Fibroblast of the conjunctiva (primary cell): Measurements from ENCODE around the gene MAPK8.
"Not testable (repeated sequence)": the region's sequence is repeated elsewhere in the genome, so short reads cannot be mapped to it uniquely, and the experiment has no call there.

Experiments used
- DNase-seq: peaks from one replicate; pipeline ENCODE4 v3.0.0-alpha.2; 2010; ENCODE audit warnings: low read depth

MAPK8 gene

DNA sequence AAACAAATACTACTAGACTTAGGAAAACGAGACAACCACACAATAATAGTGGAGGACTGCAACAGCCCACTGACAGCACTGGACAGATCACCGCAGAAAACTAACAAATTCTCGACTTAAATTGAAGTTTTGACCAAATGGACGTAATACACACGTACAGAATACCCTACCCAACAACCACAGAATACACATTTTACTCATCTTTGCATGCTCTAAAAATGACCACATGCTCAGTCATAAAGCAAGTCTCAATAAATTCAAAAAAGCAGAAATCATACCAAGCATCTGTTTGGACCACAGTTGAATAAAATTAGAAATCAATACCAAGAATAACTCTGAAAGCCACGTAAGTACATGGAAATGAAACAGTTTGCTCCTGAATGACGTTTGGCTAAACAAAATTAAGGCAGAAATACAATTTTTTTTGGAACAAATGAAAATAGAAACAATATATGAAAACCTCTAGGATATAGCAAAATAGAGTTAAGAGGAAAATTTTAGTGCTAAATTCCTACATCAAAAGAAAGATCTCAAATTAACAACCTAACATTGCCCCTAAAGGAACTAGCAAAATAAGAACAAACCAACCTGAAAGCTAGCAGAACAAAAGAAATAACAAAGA is 30.6 kb downstream of the MAPK8 start:
- DNase-seq, result no peak

GRCh38 chr10:48340734-48341133 is 34.3 kb downstream of the MAPK8 start:
- no peak for DNase-seq

DNA sequence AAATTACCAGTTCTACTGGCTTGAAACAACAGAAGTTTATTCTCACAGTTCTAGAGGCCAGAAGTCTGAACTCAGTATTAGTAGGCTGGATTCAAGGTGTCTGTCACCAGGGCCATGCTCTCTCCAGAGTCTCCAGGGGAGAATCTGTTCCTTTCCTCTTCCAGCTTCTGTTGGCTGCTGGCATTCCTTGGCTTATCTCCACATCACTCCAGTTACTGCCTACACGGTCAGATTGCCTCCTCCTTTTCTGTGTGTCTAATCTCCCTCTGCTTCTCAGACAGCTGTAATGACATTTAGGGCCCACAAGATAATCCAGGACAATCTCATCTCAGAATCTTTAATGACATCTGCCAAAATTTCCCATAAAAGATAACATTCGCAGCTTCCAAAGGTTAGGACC is 36.6 kb downstream of the MAPK8 start:
- DNase-seq, result no peak

- no peak for DNase-seq
Measured at GRCh38 chr10:48343921-48344598, 37.6 kb downstream of the MAPK8 start.

- not testable (repeated sequence) for DNase-seq
Measured at GRCh38 chr10:48346248-48346647, 39.8 kb downstream of the MAPK8 start.

GRCh38 chr10:48347539-48347938 is 41.1 kb downstream of the MAPK8 start:
- not testable (repeated sequence) for DNase-seq

DNA sequence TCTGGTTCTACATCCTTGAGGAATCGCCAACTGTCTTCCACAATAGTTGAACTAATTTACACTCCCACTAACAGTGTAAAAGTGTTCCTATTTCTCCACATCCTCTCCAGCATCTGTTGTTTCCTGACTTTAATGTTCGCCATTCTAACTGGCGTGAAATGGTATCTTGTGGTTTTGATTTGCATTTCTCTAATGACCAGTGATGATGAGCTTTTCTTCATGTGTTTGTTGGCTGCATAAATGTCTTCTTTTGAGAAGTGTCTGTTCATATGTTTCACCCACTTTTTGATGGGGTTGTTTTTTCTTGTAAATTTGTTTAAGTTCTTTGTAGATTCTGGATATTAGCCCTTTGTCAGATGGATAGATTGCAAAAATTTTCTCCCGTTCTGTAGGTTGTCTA is 41.5 kb downstream of the MAPK8 start:
- not testable (repeated sequence) for DNase-seq

DNA sequence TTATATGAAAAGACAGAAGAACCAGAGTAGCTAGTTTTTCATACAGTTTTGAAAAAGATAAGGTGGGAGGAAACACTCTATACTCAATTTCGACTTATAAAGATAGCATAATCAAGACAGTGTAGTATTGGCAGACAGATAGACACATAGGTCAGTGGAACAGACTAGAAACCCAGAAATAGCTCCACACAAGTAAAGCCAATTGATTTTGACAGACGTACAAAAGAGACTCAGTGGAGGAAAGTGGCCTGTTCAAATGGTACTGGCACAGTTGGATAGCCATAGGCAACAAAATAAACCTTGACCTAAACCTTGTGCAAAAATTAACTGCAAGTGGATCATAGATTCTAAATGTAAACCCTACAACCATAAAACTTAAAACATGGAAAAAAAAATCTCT is 46.8 kb downstream of the MAPK8 start:
- no peak for DNase-seq

- no peak for DNase-seq
Measured at GRCh38 chr10:48357631-48358030, 51.2 kb downstream of the MAPK8 start.

- DNase-seq, result no peak
Measured at GRCh38 chr10:48358162-48358561, 51.7 kb downstream of the MAPK8 start.

DNA sequence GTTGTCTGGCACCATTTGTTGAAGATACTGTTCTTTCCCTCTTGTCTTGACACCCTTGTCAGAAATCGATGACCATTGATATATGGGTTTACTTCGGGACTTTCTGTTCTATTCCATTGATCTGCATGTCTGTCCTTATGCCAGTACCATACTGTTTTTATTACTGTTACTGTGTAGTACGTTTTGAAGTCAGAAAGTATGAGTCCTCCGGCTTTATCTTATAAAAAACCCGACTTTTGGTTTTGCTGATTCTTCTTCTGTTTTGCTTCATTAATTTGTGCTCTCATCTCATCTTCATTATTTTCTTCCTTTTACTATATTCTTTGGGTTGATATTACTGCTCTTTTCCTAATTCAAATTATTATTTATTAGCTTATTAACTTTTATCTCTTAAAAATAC is 52.4 kb downstream of the MAPK8 start:
- no peak for DNase-seq

- DNase-seq, result no peak
Measured at GRCh38 chr10:48361176-48361575, 54.7 kb downstream of the MAPK8 start.

DNA sequence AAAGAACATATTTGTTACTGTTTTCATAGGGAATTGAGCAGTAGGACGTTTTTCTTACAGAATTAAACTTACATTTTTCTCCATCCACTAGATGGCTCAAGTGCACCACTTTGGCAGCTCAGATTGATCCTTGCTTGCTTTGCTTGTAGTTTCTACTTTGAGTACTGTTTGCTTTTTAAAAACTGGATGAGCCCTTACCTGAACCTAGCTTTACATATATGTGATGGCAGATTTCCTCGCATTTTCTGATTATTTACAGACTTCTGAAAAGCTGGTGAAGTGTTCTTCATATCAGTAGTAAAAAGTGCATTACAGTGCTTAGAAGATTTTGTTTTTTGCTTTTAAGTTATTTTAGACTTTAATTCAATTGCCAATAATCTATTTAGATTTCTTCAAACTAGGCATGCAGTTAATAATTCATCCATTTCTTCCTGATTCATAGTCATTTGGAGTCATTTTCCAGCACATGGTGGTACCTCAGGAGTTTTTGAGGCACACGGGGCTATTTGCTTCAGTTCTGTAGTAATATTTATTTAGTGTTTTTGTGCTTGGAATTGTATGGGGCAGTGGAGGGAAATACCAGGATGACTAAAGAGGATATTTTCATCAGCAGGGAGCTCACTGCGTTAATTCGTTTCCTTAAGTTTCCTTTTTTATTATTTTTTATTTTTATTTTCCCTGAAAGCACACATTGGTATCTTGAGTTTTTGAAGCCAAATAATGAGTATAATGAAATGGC is 57.3 kb downstream of the MAPK8 start:
- DNase-seq, result peak; percentile 64

- peak; percentile 39 for DNase-seq
Measured at GRCh38 chr10:48364659-48365405, 58.4 kb downstream of the MAPK8 start.

- DNase-seq, result no peak
Measured at GRCh38 chr10:48365668-48366067, 59.2 kb downstream of the MAPK8 start.

- no peak for DNase-seq
Measured at GRCh38 chr10:48366261-48366660, 59.8 kb downstream of the MAPK8 start.

GRCh38 chr10:48369501-48369900 is 63.0 kb downstream of the MAPK8 start:
- DNase-seq, result no peak

DNA sequence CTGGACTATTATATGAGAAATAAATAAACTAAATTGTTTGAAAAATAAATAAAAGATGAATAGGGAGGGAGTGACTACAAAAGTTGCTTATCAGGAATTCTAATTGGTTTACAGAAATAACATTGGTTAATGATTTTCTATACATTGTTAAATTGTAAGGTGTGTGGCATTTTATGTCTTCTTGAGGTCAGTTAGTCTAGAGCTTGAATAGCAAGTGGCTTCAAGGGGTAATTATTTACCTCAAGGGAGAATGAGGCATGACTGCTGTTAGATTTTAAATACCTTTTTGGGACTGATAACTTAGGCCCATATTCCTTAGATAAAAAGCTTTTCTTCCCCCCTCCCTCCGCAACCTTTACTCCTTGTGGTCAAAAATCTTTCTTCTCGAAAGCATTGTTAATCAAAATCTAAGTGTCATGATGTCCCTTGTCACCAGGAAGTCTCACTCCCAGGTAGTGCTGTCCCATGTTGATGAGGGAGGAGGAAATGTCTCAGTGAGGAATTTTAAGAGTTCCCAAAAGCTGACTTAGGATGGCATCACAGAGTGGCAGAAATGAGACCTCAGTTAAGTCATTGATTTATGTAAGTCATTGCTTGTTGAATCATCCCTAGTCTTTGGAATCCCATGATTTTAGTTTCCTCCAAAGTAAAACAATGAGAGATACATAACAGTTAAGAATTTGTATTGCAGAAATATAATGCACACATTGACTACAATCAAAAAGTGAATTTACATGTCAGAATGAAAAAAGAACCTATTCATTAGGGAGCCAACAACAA is 71.5 kb downstream of the MAPK8 start:
- no peak for DNase-seq

GRCh38 chr10:48378675-48379074 is 72.2 kb downstream of the MAPK8 start:
- DNase-seq, result no peak

DNA sequence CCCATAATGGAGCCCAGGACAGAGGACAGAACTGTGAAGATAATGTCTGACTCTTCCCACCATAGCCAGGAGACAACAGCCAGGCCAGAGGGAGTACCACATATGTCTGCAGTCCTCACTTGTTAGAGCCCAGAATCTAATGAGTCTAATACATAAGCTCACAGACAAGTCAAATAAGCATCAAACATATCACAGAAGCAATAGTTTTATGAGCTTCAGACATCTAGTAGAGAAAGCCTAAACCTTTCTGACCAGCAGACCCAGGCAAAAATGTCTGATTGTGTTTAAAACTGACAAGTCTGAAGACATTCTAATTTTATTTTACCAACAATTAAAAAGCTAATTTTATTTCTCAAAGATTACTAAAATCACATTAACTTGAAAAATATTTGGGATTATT is 75.5 kb downstream of the MAPK8 start:
- DNase-seq, result no peak

- DNase-seq, result no peak
Measured at GRCh38 chr10:48382982-48383381, 76.5 kb downstream of the MAPK8 start.

DNA sequence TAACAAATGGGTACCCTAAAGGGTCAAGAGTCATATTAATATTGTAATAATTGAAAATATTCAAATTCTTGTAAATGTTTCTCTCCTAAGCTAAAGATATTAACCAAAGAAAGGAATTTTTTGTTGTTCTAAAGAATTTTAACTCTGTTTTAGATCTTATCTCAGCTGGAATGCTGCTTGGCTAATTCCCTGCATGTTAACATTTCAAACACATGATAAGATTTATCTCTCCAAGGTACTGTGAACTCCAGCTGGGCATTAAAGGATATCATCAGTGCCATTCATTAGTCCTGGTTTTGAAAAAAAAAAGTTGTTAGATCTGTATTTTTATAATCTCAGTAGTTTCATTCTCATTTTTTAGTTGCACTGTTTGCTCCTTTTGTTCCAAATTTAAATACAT is 76.9 kb downstream of the MAPK8 start:
- no peak for DNase-seq
